Common myeloid progenitor, CD34-positive (primary cell): ENCODE results near the gene TCHP.
A peak's percentile ranks its signal among the peaks of the same experiment; 100 is the strongest.

Experiments used
- CTCF ChIA-PET: fragments of 350-600 bp; sonication (Branson Sonifier 250); formaldehyde crosslinking; loops from one replicate; lab custom pipeline; 2021; ENCODE audit warnings: antibody characterized with exemption; lab: Charles Lee
- POLR2A ChIA-PET: fragments of 350-600 bp; sonication (Branson Sonifier 250); formaldehyde crosslinking; loops from one replicate; lab custom pipeline; 2021; ENCODE audit warnings: antibody characterized with exemption; lab: Charles Lee
- DNase-seq, 3 donors: peaks; one replicate each; pipeline versions ENCODE4 v3.0.0 to v3.0.0-alpha.2; 2013
- H3K27ac ChIP-seq, 2 experiments: 1 replicate in 1 of 2; 2 replicates in 1 of 2; pipeline ENCODE4 v1.7.0; 2013; ENCODE audit warnings: inconsistent platforms in 2 of 2, low read length in 2 of 2, mild to moderate bottlenecking in 2 of 2, low read depth in 1 of 2, moderate library complexity in 1 of 2; ENCODE audit not compliant: severe bottlenecking in 2 of 2, insufficient read depth in 1 of 2, poor library complexity in 1 of 2
- H3K27me3 ChIP-seq, 5 experiments: replicated peaks in 2 of 5; 1 replicate in 3 of 5; 2 replicates in 2 of 5; pipeline versions ENCODE4 v1.6.1 to v1.7.0; 2013; ENCODE audit warnings: low read length in 4 of 5, mild to moderate bottlenecking in 2 of 5, moderate library complexity in 2 of 5, inconsistent platforms in 1 of 5; ENCODE audit not compliant: insufficient read depth in 5 of 5, control insufficient read depth in 4 of 5
- H3K36me3 ChIP-seq, 4 experiments: 1 replicate in 2 of 4; 2 replicates in 2 of 4; pipeline versions ENCODE4 v1.6.1 to v1.7.0; 2013; ENCODE audit warnings: low read length in 3 of 4, control low read depth in 1 of 4, mild to moderate bottlenecking in 1 of 4; ENCODE audit not compliant: control insufficient read depth in 4 of 4, insufficient read depth in 4 of 4
- H3K4me1 ChIP-seq, 4 experiments: 1 replicate in 3 of 4; 2 replicates in 1 of 4; pipeline versions ENCODE4 v1.6.1 to v1.7.1; 2013; ENCODE audit warnings: low read length in 3 of 4, mild to moderate bottlenecking in 3 of 4, control low read depth in 1 of 4, inconsistent platforms in 1 of 4, moderate library complexity in 1 of 4; ENCODE audit not compliant: control insufficient read depth in 4 of 4, insufficient read depth in 4 of 4; ENCODE audit errors: control extremely low read depth in 1 of 4
- H3K4me3 ChIP-seq, 7 experiments: 1 replicate in 4 of 7; 2 replicates in 3 of 7; pipeline versions ENCODE4 v1.5.1 to v1.7.0; 2013; ENCODE audit warnings: mild to moderate bottlenecking in 7 of 7, low read length in 6 of 7, moderate library complexity in 6 of 7, inconsistent platforms in 2 of 7, low read depth in 2 of 7, control low read depth in 1 of 7; ENCODE audit not compliant: insufficient read depth in 4 of 7, control insufficient read depth in 1 of 7; ENCODE audit errors: extremely low read depth in 1 of 7
- H3K9me3 ChIP-seq, 5 experiments: 1 replicate in 4 of 5; 2 replicates in 1 of 5; pipeline versions ENCODE4 v1.6.1 to v1.7.1; 2013; ENCODE audit warnings: low read length in 4 of 5, mild to moderate bottlenecking in 2 of 5, inconsistent platforms in 1 of 5, low read depth in 1 of 5, moderate library complexity in 1 of 5; ENCODE audit not compliant: control insufficient read depth in 4 of 5, insufficient read depth in 2 of 5; ENCODE audit errors: control extremely low read depth in 1 of 5
- WGBS: methylation state at CpG from one replicate; pipeline ENCODE4 v1.1.5; 2013; ENCODE audit not compliant: insufficient coverage; 5-methylcytosine and 5-hydroxymethylcytosine counted together

Gene TCHP

GRCh38 chr12:109902891-109903418 lies 2.9 kb downstream of the TCHP start:
- H3K4me3 ChIP-seq: no peak overlapping the region
- no peaks in the 10 kb centered on the region for H3K9me3 ChIP-seq
- POLR2A ChIA-PET: interaction anchor here (0.6 kb wide), 1 partner anchor 118 kb away, joined by 4 read pairs; no protein-coding TSS in a partner anchor
- CTCF ChIA-PET: interaction anchor here (1.7 to 2.5 kb wide), 2 partner anchors 12 to 49 kb away, joined by 3 to 9 read pairs; no protein-coding TSS in a partner anchor
- peaks cover 14 to 21% (median 16%) of the 10 kb centered on the region in 4 experiments for H3K4me1 ChIP-seq
- no peak for DNase-seq
- peaks cover 9 to 53% (median 44%) of the 10 kb centered on the region in 4 experiments for H3K36me3 ChIP-seq
- H3K27me3 ChIP-seq: no peaks in the 10 kb centered on the region
- no peak overlapping the region for H3K27ac ChIP-seq
- 96% methylated on average over 15 of the region's 15 CpGs for WGBS

GRCh38 chr12:109905301-109905700 lies 5.2 kb downstream of the TCHP start:
- ChIA-PET CTCF (no interaction called here), POLR2A (no interaction called here)
- H3K27ac ChIP-seq: no peak overlapping the region
- H3K36me3 ChIP-seq: peaks cover 9 to 73% (median 60%) of the 10 kb centered on the region in 4 experiments
- H3K27me3 ChIP-seq: no peaks in the 10 kb centered on the region
- H3K4me1 ChIP-seq: peaks cover 8 to 14% (median 12%) of the 10 kb centered on the region in 4 experiments
- no peaks in the 10 kb centered on the region for H3K9me3 ChIP-seq
- no peak overlapping the region for H3K4me3 ChIP-seq
- WGBS: 100% methylated on average over 8 of the region's 10 CpGs
- DNase-seq: no peak

GRCh38 chr12:109910254-109910968 lies 10.3 kb downstream of the TCHP start:
- H3K9me3 ChIP-seq: no peaks in the 10 kb centered on the region
- peaks cover 9 to 89% (median 79%) of the 10 kb centered on the region in 4 experiments for H3K36me3 ChIP-seq
- DNase-seq: no peak
- ChIA-PET CTCF (interaction anchor here (1.2 to 1.9 kb wide), 2 partner anchors 21 to 57 kb away, joined by 4 read pairs; no protein-coding TSS in a partner anchor), POLR2A (no interaction called here)
- WGBS: 98% methylated on average over 4 of the region's 8 CpGs
- H3K27me3 ChIP-seq: no peaks in the 10 kb centered on the region
- no peak overlapping the region for H3K27ac ChIP-seq
- no peak overlapping the region for H3K4me3 ChIP-seq
- no peaks in the 10 kb centered on the region for H3K4me1 ChIP-seq

- ChIA-PET CTCF (interaction anchor here (1.9 kb wide), 1 partner anchor 20 kb away, joined by 4 read pairs; no protein-coding TSS in a partner anchor), POLR2A (no interaction called here)
- no peak overlapping the region for H3K27ac ChIP-seq
- WGBS: 96% methylated on average over 12 of the region's 12 CpGs
- peaks cover 10 to 89% (median 79%) of the 10 kb centered on the region in 4 experiments for H3K36me3 ChIP-seq
- no peak overlapping the region for H3K4me3 ChIP-seq
- no peaks in the 10 kb centered on the region for H3K27me3 ChIP-seq
- no peaks in the 10 kb centered on the region for H3K4me1 ChIP-seq
- H3K9me3 ChIP-seq: no peaks in the 10 kb centered on the region
- DNase-seq: peak; percentile 23 to 52 (median 44)
Measured at GRCh38 chr12:109910969-109911348, 10.9 kb downstream of the TCHP start.

GRCh38 chr12:109912855-109913321 lies 12.8 kb downstream of the TCHP start:
- Histone ChIP-seq H3K4me1 (no peaks in the 10 kb centered on the region), H3K27ac (no peak overlapping the region), H3K9me3 (no peaks in the 10 kb centered on the region), H3K27me3 (no peaks in the 10 kb centered on the region), H3K36me3 (peaks cover 14 to 90% (median 78%) of the 10 kb centered on the region in 4 experiments), H3K4me3 (no peak overlapping the region)
- WGBS: 97% methylated on average over 12 of the region's 12 CpGs
- no peak for DNase-seq
- ChIA-PET POLR2A (no interaction called here), CTCF (no interaction called here)

GRCh38 chr12:109914461-109914860 lies 14.4 kb downstream of the TCHP start:
- no peak for DNase-seq
- Histone ChIP-seq H3K4me3 (no peak overlapping the region), H3K27ac (no peak overlapping the region), H3K36me3 (peaks cover 18 to 89% (median 70%) of the 10 kb centered on the region in 4 experiments), H3K9me3 (no peaks in the 10 kb centered on the region), H3K27me3 (no peaks in the 10 kb centered on the region), H3K4me1 (no peaks in the 10 kb centered on the region)
- WGBS: 97% methylated on average over 16 of the region's 16 CpGs
- CTCF ChIA-PET: interaction anchor here (1.0 to 1.8 kb wide), 4 partner anchors 10 to 61 kb away, joined by 3 to 9 read pairs (median 4); no protein-coding TSS in a partner anchor
- POLR2A ChIA-PET: no interaction called here
